Stimulated activated naive CD8-positive, alpha-beta T cell treated with anti-CD3 and anti-CD28 coated beads, Interleukin-15, Interleukin-2, amounts not matched to agents 100 U/mL and 50 U/mL, for 24 hours (primary cell): Measurements from ENCODE around the gene DHX8.
"Not testable (repeated sequence)": the region's sequence is repeated elsewhere in the genome, so short reads cannot be mapped to it uniquely, and the experiment has no call there.

Experiments used
- ATAC-seq: fragments of 150-1000 bp; cut with Tn5 transposase; one replicate; pipeline ENCODE4 v1.10.0; 2021
- DNase-seq: peaks from one replicate; pipeline ENCODE4 v3.0.0; 2021

Gene DHX8

GRCh38 chr17:43461185-43461584, 22.6 kb upstream of the DHX8 start:
- no peak for DNase-seq
- ATAC-seq: no peak

- DNase-seq, ATAC-seq: not testable (repeated sequence)
Observed at GRCh38 chr17:43462569-43462968, 21.2 kb upstream of the DHX8 start.

GRCh38 chr17:43463241-43463640, 20.5 kb upstream of the DHX8 start:
- no peak for ATAC-seq

GRCh38 chr17:43464046-43464445, 19.7 kb upstream of the DHX8 start:
- DNase-seq: no peak
- no peak for ATAC-seq

More at GRCh38 chr17:43463241-43463640, 20.5 kb upstream of the DHX8 start:
- no peak for DNase-seq

GRCh38 chr17:43465049-43465448, 18.7 kb upstream of the DHX8 start:
- DNase-seq (no peak), ATAC-seq (no peak)

GRCh38 chr17:43467981-43468581, 15.7 kb upstream of the DHX8 start:
- ATAC-seq: no peak

GRCh38 chr17:43468691-43469139, 15.1 kb upstream of the DHX8 start:
- no peak for ATAC-seq

More at GRCh38 chr17:43467981-43468581, 15.7 kb upstream of the DHX8 start:
- DNase-seq: no peak

GRCh38 chr17:43469145-43469544, 14.6 kb upstream of the DHX8 start:
- no peak for DNase-seq
- ATAC-seq: no peak

More at GRCh38 chr17:43468691-43469139, 15.1 kb upstream of the DHX8 start:
- DNase-seq: no peak

GRCh38 chr17:43471585-43472160, 12.1 kb upstream of the DHX8 start:
- DNase-seq: no peak
- no peak for ATAC-seq

- no peak for DNase-seq
- no peak for ATAC-seq
Observed at GRCh38 chr17:43475494-43476089, 8.2 kb upstream of the DHX8 start.

GRCh38 chr17:43476306-43476705, 7.5 kb upstream of the DHX8 start:
- not testable (repeated sequence) for DNase-seq, ATAC-seq

GRCh38 chr17:43477832-43478634, 5.7 kb upstream of the DHX8 start:
- DNase-seq: no peak
- no peak for ATAC-seq

- no peak for DNase-seq
- ATAC-seq: no peak
Observed at GRCh38 chr17:43479948-43480347, 3.8 kb upstream of the DHX8 start.

- no peak for ATAC-seq
- no peak for DNase-seq
Observed at GRCh38 chr17:43482103-43483012, 1.4 kb upstream of the DHX8 start.

- no peak for DNase-seq
- no peak for ATAC-seq
Observed at GRCh38 chr17:43490621-43491020, 6.8 kb downstream of the DHX8 start.

GRCh38 chr17:43509440-43509839, 25.7 kb downstream of the DHX8 start:
- ATAC-seq: not testable (repeated sequence)

GRCh38 chr17:43511199-43511598, 27.4 kb downstream of the DHX8 start:
- ATAC-seq, DNase-seq: not testable (repeated sequence)

More at GRCh38 chr17:43509440-43509839, 25.7 kb downstream of the DHX8 start:
- DNase-seq: not testable (repeated sequence)

- ATAC-seq: no peak
- DNase-seq: no peak
Observed at GRCh38 chr17:43515656-43516055, 31.9 kb downstream of the DHX8 start.

- ATAC-seq (no peak), DNase-seq (no peak)
Observed at GRCh38 chr17:43517161-43517560, 33.4 kb downstream of the DHX8 start.

- ATAC-seq: peak; percentile 69
- no peak for DNase-seq
Observed at GRCh38 chr17:43517615-43518386, 34.0 kb downstream of the DHX8 start.

- no peak for DNase-seq
- no peak for ATAC-seq
Observed at GRCh38 chr17:43521389-43521788, 37.6 kb downstream of the DHX8 start.
